Epithelial cell of alveolus of lung (primary cell): ENCODE data around the gene FMNL3. TPM values are rescaled to one million over a fixed set of nuclear protein-coding genes. Genes with fewer than 3 reads are reported as not detected.

ENCODE experiments used
- total RNA-seq: library from RNA; depleted of rRNA; stranded (reverse); fragments of >200 nt; gene quantifications from 2 replicates; pipeline ENCODE4 v1.2.1, GENCODE V29; 2015

The FMNL3 gene
- 13.2 and 35.4 TPM in 2 replicates for total RNA-seq

GRCh38 chr12:49707128-49707811 is at the start of gene FMNL3:
Gene FMNL3 (minus strand): TSS chr12:49707405. CDS start chr12:49707180, 225 bp downstream.

GRCh38 chr12:49740930-49741881 is 34.0 kb upstream of the FMNL3 start, which contains the start of gene TMBIM6:
Gene TMBIM6 (plus strand): TSS chr12:49741557. CDS start chr12:49752494, 10,937 bp downstream.

GRCh38 chr12:49623142-49623904 is 83.9 kb downstream of the FMNL3 start, which contains the start of gene PRPF40B:
Gene PRPF40B (plus strand): TSS chr12:49623561. CDS start chr12:49623591, 30 bp downstream.

GRCh38 chr12:49605539-49605938 is 101.7 kb downstream of the FMNL3 start, which contains the start of gene FAM186B:
Gene FAM186B (minus strand): TSS chr12:49605639. CDS start chr12:49605477, 162 bp downstream.

Other genes starting within 250 kb of the FMNL3 start
- gene KCNH3, start 168.4 kb downstream of the FMNL3 start, total RNA-seq, result 0.08 and 0.26 TPM in 2 replicates
- gene MCRS1, start 139.3 kb downstream of the FMNL3 start, total RNA-seq, result 54.7 and 68.9 TPM in 2 replicates
- under 0.01 and 0.32 TPM in 2 replicates for gene FAM186B, start 101.8 kb downstream of the FMNL3 start, total RNA-seq
- 6.6 and 7.2 TPM in 2 replicates for gene PRPF40B, start 83.8 kb downstream of the FMNL3 start, total RNA-seq
- 327 and 420 TPM in 2 replicates for gene TMBIM6, start 34.2 kb upstream of the FMNL3 start, total RNA-seq
- 19.5 and 28.3 TPM in 2 replicates for gene NCKAP5L, start 121.0 kb upstream of the FMNL3 start, total RNA-seq
- 2.6 and 4.2 TPM in 2 replicates for gene BCDIN3D, start 135.7 kb upstream of the FMNL3 start, total RNA-seq
- 3.5 and 15.8 TPM in 2 replicates for gene FAIM2, start 196.5 kb upstream of the FMNL3 start, total RNA-seq
- not detected in 2 replicates for gene AQP2, start 243.3 kb upstream of the FMNL3 start, total RNA-seq